GM20000 (cell line): ENCODE measurements around the gene OR52A1.
"Not testable (repeated sequence)": the region's sequence is repeated elsewhere in the genome, so short reads cannot be mapped to it uniquely, and the experiment has no call there.

Experiments
- DNase-seq: peaks from one replicate; pipeline ENCODE4 v3.0.0; 2012; ENCODE audit warnings: low spot score
- TF ChIP-seq, protein P1 (sequence below): IDR thresholded peaks from 2 replicates; pipeline ENCODE4 v1.5.1; 2012; ENCODE audit warnings: mild to moderate bottlenecking, control low read depth; ENCODE audit errors: extremely low read depth, missing control alignments

OR52A1 gene

DNA sequence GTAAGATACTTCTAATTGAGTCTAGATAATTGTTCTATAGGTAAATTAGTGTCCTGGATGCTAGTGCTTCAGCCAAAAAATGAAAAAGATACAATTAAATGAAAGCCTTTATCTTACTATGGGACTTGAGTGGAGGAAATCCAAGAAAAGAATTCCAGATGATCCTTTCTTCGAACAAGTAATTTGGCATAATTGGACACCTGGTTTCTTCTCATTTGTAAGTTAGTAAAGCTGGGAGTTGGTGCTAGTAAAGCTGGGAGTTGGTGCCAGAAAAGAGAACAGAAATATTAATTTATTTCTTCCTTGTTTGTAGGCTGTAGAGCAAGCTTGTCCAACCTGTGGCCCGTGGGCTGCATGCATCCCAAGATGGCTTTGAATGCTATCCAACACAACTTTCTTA is 33.6 kb upstream of the OR52A1 start:
- TF ChIP-seq, protein P1, sequence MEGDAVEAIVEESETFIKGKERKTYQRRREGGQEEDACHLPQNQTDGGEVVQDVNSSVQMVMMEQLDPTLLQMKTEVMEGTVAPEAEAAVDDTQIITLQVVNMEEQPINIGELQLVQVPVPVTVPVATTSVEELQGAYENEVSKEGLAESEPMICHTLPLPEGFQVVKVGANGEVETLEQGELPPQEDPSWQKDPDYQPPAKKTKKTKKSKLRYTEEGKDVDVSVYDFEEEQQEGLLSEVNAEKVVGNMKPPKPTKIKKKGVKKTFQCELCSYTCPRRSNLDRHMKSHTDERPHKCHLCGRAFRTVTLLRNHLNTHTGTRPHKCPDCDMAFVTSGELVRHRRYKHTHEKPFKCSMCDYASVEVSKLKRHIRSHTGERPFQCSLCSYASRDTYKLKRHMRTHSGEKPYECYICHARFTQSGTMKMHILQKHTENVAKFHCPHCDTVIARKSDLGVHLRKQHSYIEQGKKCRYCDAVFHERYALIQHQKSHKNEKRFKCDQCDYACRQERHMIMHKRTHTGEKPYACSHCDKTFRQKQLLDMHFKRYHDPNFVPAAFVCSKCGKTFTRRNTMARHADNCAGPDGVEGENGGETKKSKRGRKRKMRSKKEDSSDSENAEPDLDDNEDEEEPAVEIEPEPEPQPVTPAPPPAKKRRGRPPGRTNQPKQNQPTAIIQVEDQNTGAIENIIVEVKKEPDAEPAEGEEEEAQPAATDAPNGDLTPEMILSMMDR, result no peak

DNA sequence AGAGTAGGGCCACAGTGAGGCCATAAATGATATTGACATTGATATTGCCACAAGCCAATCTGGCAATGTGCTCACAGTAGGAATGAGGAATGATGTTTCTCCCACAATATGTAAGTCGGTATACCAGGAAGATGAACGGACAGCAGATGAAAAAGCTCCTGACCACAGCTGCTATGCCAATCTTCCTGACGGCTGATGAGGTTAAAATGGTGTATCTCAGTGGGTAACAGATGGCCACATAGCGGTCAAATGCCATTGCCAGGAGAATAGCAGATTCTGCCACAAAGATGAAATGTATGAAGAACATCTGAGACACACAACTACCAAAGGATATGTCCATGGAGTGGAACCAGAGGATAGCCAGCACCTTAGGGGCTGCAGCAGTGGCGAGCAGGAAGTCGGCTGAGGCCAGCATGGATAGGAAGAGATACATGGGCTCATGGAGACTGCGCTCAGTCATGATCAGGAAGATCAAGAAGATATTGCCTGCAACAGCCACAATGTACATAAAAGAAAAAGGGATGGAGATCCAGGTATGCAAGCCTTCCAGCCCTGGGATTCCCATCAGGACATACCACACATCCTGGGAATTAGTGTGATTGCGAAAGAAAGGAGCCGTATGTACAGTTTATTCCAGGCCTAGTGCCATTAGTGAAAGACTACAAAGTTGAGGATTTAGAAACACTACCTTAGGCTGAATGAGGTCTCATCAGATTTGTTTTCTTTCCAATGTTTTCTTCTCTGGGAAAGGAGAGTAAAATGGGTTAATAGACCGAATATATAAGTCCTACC is 23.7 kb upstream of the OR52A1 start:
- no peak for DNase-seq
- TF ChIP-seq, protein P1, result no peak

More for the DNA sequence above, 33.6 kb upstream of the OR52A1 start:
- DNase-seq, result no peak

DNA sequence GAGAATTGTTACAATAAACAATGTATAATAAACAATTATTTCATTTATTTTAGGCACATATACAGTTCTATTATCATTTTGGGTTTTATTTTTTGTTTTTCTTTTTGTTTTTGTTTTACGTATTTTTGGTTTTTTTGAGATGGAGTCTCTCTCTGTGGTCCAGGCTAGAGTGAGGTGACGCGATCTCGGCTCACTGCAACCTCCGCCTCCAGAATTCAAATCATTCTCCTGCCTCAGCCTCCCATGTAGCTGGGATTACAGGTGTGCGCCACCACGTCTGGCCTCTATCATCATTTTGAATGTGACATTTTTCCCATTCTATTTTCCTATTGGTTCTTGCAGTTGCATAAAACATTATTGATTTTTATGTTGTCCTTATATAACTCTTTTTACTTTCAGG is 20.4 kb upstream of the OR52A1 start:
- DNase-seq, result no peak
- TF ChIP-seq, protein P1, result no peak

DNA sequence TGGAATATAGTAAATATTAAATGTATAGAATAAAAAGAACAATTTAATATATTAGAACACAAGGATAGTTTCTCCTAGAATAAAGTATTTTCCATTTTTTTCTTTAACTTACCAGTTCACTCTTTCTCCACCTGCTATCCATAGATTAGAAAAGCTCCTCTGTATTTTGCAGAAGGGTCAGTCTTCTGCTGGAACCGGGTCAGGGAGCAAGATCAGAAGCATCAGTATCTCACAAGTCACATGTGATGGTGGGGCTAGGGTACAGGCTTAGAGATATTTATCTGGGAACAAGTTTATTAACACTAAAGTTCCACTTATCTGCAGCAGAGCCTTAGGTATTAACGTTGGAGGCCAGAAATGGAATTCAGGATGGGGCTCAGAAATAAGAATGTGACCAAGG is 17.3 kb upstream of the OR52A1 start:
- DNase-seq, result no peak

DNA sequence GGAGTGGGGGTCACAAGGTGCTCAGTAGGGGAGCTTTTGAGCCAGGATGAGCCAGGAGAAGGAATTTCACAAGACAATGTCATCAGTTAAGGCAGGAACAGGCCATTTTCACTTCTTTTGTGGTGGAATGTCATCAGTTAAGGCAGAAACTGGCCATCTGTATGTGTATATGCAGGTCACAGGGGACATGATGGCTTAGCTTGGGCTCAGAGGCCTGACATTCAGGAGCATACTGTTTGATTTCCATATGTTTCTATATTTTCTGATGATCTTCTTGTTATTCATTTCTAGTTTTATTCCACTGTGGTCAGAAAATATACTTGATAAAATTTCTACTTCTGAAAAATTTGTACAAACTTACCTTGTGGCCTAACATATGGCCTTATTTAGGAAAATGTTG is 11.3 kb upstream of the OR52A1 start:
- not testable (repeated sequence) for DNase-seq

More for the DNA sequence above, 17.3 kb upstream of the OR52A1 start:
- TF ChIP-seq, protein P1, result no peak

DNA sequence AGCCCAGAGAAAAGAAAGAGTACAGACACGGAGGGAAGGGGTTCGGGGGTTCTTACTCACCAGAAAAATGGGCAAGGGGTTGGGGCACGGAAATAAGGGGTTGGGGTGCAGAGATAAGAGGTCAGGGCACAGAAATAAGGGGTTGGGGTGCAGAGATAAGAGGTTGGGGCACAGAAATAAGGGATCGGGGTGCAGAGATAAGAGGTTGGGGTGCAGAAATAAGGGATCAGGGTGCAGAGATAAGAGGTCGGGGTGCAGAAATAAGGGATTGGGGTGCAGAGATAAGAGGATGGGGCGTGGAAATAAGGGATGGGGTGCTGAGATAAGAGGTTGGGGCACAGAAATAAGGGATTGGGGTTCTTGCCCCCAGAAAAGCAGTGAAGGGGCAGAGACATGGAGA is 10.2 kb upstream of the OR52A1 start:
- DNase-seq, result not testable (repeated sequence)

DNA sequence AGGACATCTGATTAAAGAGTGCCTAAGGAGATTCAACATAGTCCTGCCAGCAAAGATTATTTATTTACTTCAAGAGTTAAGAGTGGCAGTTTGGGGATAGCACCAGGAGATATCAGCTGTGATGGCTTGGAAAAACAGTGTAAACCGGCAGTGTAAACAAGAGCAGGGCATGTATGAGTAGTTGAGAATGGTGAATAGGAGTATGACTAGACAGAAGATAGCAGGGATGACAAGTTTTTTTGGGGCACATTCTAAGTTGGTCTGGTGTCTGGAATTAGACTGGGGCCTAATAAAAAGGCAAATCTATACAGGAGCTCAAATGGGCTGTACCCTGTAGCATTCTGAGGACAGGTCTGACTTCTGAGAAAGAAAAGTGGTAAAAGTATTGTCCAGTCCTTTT is 6.5 kb upstream of the OR52A1 start:
- DNase-seq, result not testable (repeated sequence)

DNA sequence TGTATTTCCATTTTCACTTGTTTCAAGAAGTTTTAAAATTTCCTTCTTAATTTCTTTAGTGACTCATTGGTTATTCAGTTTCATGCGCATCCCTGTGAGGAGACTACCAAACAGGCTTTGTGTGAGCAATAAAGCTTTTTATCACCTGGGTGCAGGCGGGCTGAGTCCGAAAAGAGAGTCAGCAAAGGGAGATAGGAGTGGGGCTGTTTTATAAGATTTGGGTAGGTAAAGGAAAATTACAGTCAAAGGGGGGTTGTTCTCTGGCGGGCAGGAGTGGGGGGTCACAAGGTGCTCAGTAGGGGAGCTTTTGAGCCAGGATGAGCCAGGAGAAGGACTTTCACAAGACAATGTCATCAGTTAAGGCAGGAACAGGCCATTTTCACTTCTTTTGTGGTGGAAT is 5.7 kb upstream of the OR52A1 start:
- DNase-seq, result not testable (repeated sequence)

DNA sequence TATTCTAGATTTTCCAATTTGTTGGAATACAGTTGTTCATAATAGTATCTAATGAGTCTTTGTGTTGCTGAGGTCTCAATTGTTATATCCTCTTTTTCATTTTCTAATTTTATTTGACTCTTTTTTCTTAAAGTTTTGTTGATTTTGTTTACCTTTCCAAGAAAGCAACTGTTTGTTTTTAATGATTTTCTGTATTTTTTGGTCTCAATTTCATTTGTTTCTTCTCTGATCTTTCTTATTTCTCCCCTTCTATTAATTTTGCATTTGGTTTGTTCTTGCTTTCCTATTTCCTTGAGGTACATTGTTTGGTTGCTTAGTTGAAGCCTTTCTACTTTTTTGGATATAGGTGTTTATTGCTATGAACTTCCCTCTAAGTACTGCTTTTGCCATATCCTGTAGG is 5.2 kb upstream of the OR52A1 start:
- TF ChIP-seq, protein P1, result no peak
- no peak for DNase-seq
